ENCODE data around the gene MTFMT. TPM values are rescaled to one million over a fixed set of nuclear protein-coding genes. Genes with fewer than 3 reads are reported as not detected.

Gene MTFMT
- total and polyA plus RNA-seq, 2 of the 13 experiments (the other 11 are each of a cell fraction or from before 2014, with no cell fraction given), result 9.9 to 23.2 TPM

DNA sequence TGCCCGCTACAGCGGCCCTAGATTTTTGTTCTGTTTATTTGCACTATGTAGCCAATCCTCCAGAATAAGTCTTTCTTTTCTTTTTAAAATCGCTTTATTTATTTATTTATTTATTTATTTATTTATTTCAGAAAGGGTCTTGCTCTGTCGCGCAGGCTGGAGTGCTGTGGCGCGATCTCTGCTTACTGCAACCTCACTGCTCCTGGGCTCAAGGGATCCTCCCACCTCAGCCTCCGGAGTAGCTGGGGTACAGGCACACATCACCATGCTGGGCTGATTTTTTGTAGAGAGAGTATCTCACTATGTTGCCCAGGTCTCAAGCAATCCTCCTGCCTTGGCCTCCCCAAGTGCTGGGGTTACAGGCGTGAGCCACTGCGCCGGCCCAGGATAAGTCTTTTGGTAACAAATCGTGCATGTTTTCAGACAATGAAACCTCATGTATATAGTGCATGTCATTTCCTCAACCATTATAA lies 333 bp upstream of the MTFMT start (continued):
- TF ChIP-seq, protein P1, sequence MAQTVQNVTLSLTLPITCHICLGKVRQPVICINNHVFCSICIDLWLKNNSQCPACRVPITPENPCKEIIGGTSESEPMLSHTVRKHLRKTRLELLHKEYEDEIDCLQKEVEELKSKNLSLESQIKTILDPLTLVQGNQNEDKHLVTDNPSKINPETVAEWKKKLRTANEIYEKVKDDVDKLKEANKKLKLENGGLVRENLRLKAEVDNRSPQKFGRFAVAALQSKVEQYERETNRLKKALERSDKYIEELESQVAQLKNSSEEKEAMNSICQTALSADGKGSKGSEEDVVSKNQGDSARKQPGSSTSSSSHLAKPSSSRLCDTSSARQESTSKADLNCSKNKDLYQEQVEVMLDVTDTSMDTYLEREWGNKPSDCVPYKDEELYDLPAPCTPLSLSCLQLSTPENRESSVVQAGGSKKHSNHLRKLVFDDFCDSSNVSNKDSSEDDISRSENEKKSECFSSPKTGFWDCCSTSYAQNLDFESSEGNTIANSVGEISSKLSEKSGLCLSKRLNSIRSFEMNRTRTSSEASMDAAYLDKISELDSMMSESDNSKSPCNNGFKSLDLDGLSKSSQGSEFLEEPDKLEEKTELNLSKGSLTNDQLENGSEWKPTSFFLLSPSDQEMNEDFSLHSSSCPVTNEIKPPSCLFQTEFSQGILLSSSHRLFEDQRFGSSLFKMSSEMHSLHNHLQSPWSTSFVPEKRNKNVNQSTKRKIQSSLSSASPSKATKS (CRISPR knock-in tag; IDR thresholded peaks at IDR 0.05), result no peak
- no peak for TF ChIP-seq GTF2F1 (IDR thresholded peaks at IDR 0.05; ENCODE audit: low read length)
- TF ChIP-seq ZNF567 (CRISPR knock-in tag; IDR thresholded peaks at IDR 0.05; ENCODE audit: borderline replicate concordance), result no peak
- TF ChIP-seq NR3C1 (CRISPR knock-in tag; IDR thresholded peaks at IDR 0.05), result no peak
- TF ChIP-seq, protein P2, sequence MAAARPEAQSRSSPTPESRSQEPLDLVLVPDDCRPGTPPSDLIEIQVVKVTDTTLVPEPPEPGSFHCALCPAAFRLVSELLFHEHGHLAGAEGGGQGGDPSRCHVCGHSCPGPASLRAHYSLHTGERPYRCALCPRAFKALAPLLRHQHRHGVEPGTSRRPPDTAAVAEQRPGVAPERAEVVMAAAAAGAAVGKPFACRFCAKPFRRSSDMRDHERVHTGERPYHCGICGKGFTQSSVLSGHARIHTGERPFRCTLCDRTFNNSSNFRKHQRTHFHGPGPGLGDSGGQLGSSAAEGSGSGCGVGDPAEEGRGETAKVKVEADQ (CRISPR knock-in tag; IDR thresholded peaks at IDR 0.05; ENCODE audit: borderline replicate concordance), result no peak
- TF ChIP-seq KLF12 (CRISPR knock-in tag; IDR thresholded peaks at IDR 0.05; ENCODE audit: borderline replicate concordance), result no peak
- TF ChIP-seq RELA (CRISPR knock-in tag; IDR thresholded peaks at IDR 0.05), result no peak
- TF ChIP-seq CCDC6 (CRISPR knock-in tag; IDR thresholded peaks at IDR 0.05), result 0 out of 2 replicates have a peak, but pooled peaks have one; percentile 25
- TF ChIP-seq FOXC1 (CRISPR knock-in tag; IDR thresholded peaks at IDR 0.05; ENCODE audit: borderline replicate concordance), result no peak
- TF ChIP-seq CEBPB (IDR thresholded peaks at IDR 0.05; ENCODE audit: borderline replicate concordance, low read depth, low read length), result no peak
- peak; percentile 73 for TF ChIP-seq ZNF121 (CRISPR knock-in tag; IDR thresholded peaks at IDR 0.05)
- TF ChIP-seq, protein P3, sequence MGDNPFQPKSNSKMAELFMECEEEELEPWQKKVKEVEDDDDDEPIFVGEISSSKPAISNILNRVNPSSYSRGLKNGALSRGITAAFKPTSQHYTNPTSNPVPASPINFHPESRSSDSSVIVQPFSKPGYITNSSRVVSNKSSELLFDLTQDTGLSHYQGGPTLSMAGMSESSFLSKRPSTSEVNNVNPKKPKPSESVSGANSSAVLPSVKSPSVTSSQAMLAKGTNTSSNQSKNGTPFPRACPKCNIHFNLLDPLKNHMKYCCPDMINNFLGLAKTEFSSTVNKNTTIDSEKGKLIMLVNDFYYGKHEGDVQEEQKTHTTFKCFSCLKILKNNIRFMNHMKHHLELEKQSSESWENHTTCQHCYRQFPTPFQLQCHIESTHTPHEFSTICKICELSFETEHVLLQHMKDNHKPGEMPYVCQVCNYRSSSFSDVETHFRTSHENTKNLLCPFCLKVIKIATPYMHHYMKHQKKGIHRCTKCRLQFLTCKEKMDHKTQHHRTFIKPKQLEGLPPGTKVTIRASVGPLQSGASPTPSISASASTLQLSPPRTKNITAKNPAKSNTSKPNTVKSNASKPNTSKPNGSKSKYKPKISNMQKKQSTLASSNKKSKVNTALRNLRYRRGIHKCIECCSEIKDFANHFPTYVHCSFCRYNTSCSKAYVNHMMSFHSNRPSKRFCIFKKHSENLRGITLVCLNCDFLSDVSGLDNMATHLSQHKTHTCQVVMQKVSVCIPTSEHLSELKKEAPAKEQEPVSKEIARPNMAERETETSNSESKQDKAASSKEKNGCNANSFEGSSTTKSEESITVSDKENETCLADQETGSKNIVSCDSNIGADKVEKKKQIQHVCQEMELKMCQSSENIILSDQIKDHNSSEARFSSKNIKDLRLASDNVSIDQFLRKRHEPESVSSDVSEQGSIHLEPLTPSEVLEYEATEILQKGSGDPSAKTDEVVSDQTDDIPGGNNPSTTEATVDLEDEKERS (CRISPR knock-in tag; IDR thresholded peaks at IDR 0.05), result no peak
- TF ChIP-seq, protein P4, sequence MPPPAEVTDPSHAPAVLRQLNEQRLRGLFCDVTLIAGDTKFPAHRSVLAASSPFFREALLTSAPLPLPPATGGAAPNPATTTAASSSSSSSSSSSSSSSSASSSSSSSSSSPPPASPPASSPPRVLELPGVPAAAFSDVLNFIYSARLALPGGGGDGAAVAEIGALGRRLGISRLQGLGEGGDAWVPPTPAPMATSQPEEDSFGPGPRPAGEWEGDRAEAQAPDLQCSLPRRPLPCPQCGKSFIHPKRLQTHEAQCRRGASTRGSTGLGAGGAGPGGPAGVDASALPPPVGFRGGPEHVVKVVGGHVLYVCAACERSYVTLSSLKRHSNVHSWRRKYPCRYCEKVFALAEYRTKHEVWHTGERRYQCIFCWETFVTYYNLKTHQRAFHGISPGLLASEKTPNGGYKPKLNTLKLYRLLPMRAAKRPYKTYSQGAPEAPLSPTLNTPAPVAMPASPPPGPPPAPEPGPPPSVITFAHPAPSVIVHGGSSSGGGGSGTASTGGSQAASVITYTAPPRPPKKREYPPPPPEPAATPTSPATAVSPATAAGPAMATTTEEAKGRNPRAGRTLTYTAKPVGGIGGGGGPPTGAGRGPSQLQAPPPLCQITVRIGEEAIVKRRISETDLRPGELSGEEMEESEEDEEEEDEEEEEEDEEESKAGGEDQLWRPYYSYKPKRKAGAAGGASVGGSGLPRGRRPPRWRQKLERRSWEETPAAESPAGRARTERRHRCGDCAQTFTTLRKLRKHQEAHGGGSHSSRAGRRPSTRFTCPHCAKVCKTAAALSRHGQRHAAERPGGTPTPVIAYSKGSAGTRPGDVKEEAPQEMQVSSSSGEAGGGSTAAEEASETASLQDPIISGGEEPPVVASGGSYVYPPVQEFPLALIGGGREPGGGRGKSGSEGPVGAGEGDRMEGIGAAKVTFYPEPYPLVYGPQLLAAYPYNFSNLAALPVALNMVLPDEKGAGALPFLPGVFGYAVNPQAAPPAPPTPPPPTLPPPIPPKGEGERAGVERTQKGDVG (CRISPR knock-in tag; IDR thresholded peaks at IDR 0.05; ENCODE audit: borderline replicate concordance), result no peak
- TF ChIP-seq ZNF563 (CRISPR knock-in tag; IDR thresholded peaks at IDR 0.05), result no peak
- TF ChIP-seq, protein P5, sequence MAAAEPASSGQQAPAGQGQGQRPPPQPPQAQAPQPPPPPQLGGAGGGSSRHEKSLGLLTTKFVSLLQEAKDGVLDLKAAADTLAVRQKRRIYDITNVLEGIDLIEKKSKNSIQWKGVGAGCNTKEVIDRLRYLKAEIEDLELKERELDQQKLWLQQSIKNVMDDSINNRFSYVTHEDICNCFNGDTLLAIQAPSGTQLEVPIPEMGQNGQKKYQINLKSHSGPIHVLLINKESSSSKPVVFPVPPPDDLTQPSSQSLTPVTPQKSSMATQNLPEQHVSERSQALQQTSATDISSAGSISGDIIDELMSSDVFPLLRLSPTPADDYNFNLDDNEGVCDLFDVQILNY (CRISPR knock-in tag; conservative IDR thresholded peaks at IDR 0.05), result no peak
- TF ChIP-seq ZNF333 (CRISPR knock-in tag; IDR thresholded peaks at IDR 0.05; ENCODE audit: borderline replicate concordance), result no peak
- TF ChIP-seq DNMT3B (CRISPR knock-in tag; conservative IDR thresholded peaks at IDR 0.05), result no peak
- TF ChIP-seq CHD2 (IDR thresholded peaks at IDR 0.05; ENCODE audit: low read depth, low read length), result no peak
- TF ChIP-seq FOXJ3 (CRISPR knock-in tag; IDR thresholded peaks at IDR 0.05; ENCODE audit: borderline replicate concordance), result no peak
- TF ChIP-seq SMARCC2 (IDR thresholded peaks at IDR 0.05), result no peak
